Measurements from ENCODE around the gene PHOSPHO1. TPM values are rescaled to one million over a fixed set of nuclear protein-coding genes. Genes with fewer than 3 reads are reported as not detected.

The PHOSPHO1 gene
- total RNA-seq, 1 experiment from 2014 or later, result 0.54 TPM

GRCh38 chr17:49183801-49184200 lies 46.8 kb downstream of the PHOSPHO1 start:
- Histone ChIP-seq H3K36me3 (ENCODE audit: control insufficient read depth, insufficient read depth, low read length) (no peaks in the 10 kb centered on the region), H3K9me3 (ENCODE audit: control insufficient read depth, insufficient read depth, low read depth, low read length) (no peaks in the 10 kb centered on the region; the same call in 1 of the 2 replicates), H3K4me1 (ENCODE audit: control insufficient read depth, insufficient read depth, low read length) (no peaks in the 10 kb centered on the region; the same call in 1 of the 2 replicates), H3K27me3 (ENCODE audit: control insufficient read depth, insufficient read depth, low read length) (no peaks in the 10 kb centered on the region), H3K27ac (ENCODE audit: low read length) (no peak overlapping the region), H3K4me3 (ENCODE audit: low read depth in 2 of 2, low read length in 2 of 2) (no peak overlapping the region)
- BruUV-seq (replicated peaks), result no TSS peak
- ATAC-seq (no peak), DNase-seq (ENCODE audit: low read depth, low spot score) (no peak)
- CTCF ChIA-PET, result no interaction called here
- POLR2A ChIA-PET, result no interaction called here
- TF ChIP-seq POLR2AphosphoS5 (IDR thresholded peaks at IDR 0.05; ENCODE audit: low read depth, low read length) (no peak), TCF7L2 (IDR thresholded peaks at IDR 0.05; ENCODE audit: low read depth, low read length) (no peak), REST (IDR thresholded peaks at IDR 0.05; ENCODE audit: insufficient read depth in 1 of 2, low read depth in 2 of 2, low read length in 1 of 2) (no peak), CTCF (IDR thresholded peaks at IDR 0.05) (no peak), SIN3A (IDR thresholded peaks at IDR 0.05; ENCODE audit: borderline replicate concordance, insufficient read depth, low read depth, low read length) (no peak)
- intact Hi-C loops (cut with micrococcal nuclease; ENCODE audit: unreplicated experiment) (no loop called here), in situ Hi-C loops (cut with HindIII; ENCODE audit: low pct_unique_long_range_greater_than_20kb, low sequenced_read_pairs) (no loop called here)

- Histone ChIP-seq H3K4me3 (ENCODE audit: low read depth in 2 of 2, low read length in 2 of 2) (no peak overlapping the region), H3K27ac (ENCODE audit: low read length) (no peak overlapping the region), H3K27me3 (ENCODE audit: control insufficient read depth, insufficient read depth, low read length) (no peaks in the 10 kb centered on the region), H3K36me3 (ENCODE audit: control insufficient read depth, insufficient read depth, low read length) (no peaks in the 10 kb centered on the region), H3K4me1 (ENCODE audit: control insufficient read depth, insufficient read depth, low read length) (no peaks in the 10 kb centered on the region; the same call in 1 of the 2 replicates), H3K9me3 (ENCODE audit: control insufficient read depth, insufficient read depth, low read depth, low read length) (no peaks in the 10 kb centered on the region; the same call in 1 of the 2 replicates)
- intact Hi-C loops (cut with micrococcal nuclease; ENCODE audit: unreplicated experiment) (no loop called here), in situ Hi-C loops (cut with HindIII; ENCODE audit: low pct_unique_long_range_greater_than_20kb, low sequenced_read_pairs) (no loop called here)
- BruUV-seq (replicated peaks), result no TSS peak
- CTCF ChIA-PET, result no interaction called here
- no peak for DNase-seq (ENCODE audit: low read depth, low spot score)
- no peak for ATAC-seq
- TF ChIP-seq REST (IDR thresholded peaks at IDR 0.05; ENCODE audit: insufficient read depth in 1 of 2, low read depth in 2 of 2, low read length in 1 of 2) (no peak), CTCF (IDR thresholded peaks at IDR 0.05) (no peak), SIN3A (IDR thresholded peaks at IDR 0.05; ENCODE audit: borderline replicate concordance, insufficient read depth, low read depth, low read length) (no peak), TCF7L2 (IDR thresholded peaks at IDR 0.05; ENCODE audit: low read depth, low read length) (no peak), POLR2AphosphoS5 (IDR thresholded peaks at IDR 0.05; ENCODE audit: low read depth, low read length) (no peak)
- POLR2A ChIA-PET, result no interaction called here
Measured at GRCh38 chr17:49183341-49183740, 47.2 kb downstream of the PHOSPHO1 start.

Data from Panc1 (cell line).